ENCODE measurements around the gene TMEM140.

- TF ChIP-seq CTCF (conservative IDR thresholded peaks at IDR 0.05) (no peak), EZH2 (IDR thresholded peaks at IDR 0.05; ENCODE audit: low read depth) (no peak)
Observed at GRCh38 chr7:135098391-135098790, 49.5 kb upstream of the TMEM140 start.
